Bronchial epithelial cell (primary cell): ENCODE data around the gene KLHL40. TPM values are rescaled to one million over a fixed set of nuclear protein-coding genes. Genes with fewer than 3 reads are reported as not detected.

Experiments
- DNase-seq: peaks from one replicate; pipeline ENCODE4 v3.0.0-alpha.2; 2010; ENCODE audit warnings: low read depth
- FAIRE-seq: peaks from 2 replicates; lab custom pipeline; 2011; peaks lifted over from hg19 to GRCh38; lab: Jason Lieb, UNC
- H3K27me3 ChIP-seq: 2 replicates; pipeline ENCODE4 v1.5.1; 2011; ENCODE audit warnings: low read length; ENCODE audit not compliant: control insufficient read depth, insufficient read depth
- H3K36me3 ChIP-seq: 2 replicates; pipeline ENCODE4 v1.5.1; 2011; ENCODE audit warnings: low read length; ENCODE audit not compliant: control insufficient read depth, insufficient read depth
- H3K4me3 ChIP-seq: 2 replicates; pipeline ENCODE4 v1.5.1; 2011; ENCODE audit warnings: mild to moderate bottlenecking, low read depth, low read length, control low read depth
- total RNA-seq: library from RNA; depleted of rRNA; stranded (reverse); fragments of >200 nt; gene quantifications from 2 replicates; pipeline ENCODE4 v1.2.1, GENCODE V29; 2014
- TF ChIP-seq, protein P1 (sequence below): IDR thresholded peaks from 2 replicates; pipeline ENCODE4 v1.5.1; 2011; ENCODE audit warnings: mild to moderate bottlenecking, moderate library complexity, low read length, control low read depth, inconsistent platforms; ENCODE audit not compliant: insufficient read depth, severe bottlenecking

Gene KLHL40
- total RNA-seq, 1 donor from 2014 or later, result not detected

DNA sequence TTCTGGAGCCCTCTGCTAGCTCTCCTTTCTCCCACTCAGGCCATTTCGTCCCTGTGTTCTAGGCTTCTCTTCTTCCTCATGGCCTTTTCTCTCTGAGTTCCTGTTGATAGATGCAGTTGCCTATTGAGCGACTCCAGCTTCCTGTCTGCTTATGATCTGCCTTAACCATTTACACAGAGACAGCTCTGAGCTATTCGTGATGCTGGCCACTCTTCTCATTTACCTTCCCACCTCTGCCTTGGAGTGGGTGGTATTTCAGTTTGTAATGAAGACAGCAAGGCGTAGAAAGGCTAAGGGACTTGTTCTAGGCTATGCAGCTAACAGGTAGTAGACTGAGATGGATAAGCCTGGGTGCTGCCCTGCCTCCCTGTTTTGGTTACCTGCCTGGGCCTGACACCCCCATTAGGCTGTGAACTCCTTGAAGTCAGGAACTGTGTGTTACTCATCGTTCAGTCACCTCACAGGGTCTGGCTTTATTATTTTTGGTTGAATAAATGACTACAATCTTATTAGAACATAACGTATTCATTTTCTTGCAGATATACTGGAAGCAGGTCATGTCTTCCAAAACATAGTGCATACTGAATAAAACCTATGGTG, 44.5 kb upstream of the KLHL40 start:
- H3K36me3 ChIP-seq, result peaks cover 24% of the 10 kb centered on the region
- peak; percentile 71 for DNase-seq

DNA sequence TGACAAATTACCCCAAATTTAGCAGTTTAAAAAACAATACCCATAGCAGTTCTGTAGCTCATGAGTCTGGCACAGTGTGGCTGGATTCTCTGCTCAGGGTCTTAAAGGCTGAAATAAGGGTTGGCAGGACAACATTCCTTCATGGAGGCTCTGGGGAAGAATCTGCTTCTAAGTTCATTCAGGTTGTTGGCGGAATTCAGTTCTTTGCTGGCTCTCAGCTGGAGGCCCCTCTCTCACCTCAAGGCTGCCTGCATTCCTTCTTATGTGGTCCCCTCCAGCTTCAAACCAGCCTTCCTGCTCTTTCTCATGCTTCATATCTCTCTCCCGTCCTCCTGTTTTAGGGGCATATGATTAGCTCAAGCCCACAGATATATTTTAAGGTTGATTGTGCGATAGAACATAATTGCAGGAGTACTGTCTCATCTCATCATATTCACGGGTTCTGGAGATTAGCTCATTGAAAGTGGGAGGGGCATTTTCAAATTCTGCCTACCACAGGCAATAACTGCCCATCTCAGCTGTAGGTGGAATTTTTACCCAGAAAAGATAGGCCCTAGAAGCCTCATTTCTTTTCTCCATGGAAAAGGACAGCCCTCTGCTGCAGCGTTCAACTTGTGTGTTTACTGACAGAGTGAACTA, 37.4 kb upstream of the KLHL40 start:
- TF ChIP-seq, protein P1, sequence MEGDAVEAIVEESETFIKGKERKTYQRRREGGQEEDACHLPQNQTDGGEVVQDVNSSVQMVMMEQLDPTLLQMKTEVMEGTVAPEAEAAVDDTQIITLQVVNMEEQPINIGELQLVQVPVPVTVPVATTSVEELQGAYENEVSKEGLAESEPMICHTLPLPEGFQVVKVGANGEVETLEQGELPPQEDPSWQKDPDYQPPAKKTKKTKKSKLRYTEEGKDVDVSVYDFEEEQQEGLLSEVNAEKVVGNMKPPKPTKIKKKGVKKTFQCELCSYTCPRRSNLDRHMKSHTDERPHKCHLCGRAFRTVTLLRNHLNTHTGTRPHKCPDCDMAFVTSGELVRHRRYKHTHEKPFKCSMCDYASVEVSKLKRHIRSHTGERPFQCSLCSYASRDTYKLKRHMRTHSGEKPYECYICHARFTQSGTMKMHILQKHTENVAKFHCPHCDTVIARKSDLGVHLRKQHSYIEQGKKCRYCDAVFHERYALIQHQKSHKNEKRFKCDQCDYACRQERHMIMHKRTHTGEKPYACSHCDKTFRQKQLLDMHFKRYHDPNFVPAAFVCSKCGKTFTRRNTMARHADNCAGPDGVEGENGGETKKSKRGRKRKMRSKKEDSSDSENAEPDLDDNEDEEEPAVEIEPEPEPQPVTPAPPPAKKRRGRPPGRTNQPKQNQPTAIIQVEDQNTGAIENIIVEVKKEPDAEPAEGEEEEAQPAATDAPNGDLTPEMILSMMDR, result no peak
- H3K27me3 ChIP-seq, result no peaks in the 10 kb centered on the region
- no peak overlapping the region for H3K4me3 ChIP-seq
- no peak for DNase-seq
- FAIRE-seq, result no peak
- peaks cover 13% of the 10 kb centered on the region for H3K36me3 ChIP-seq

More for the DNA sequence above, 44.5 kb upstream of the KLHL40 start:
- TF ChIP-seq, protein P1, result no peak
- FAIRE-seq, result no peak
- H3K4me3 ChIP-seq, result no peak overlapping the region
- no peaks in the 10 kb centered on the region for H3K27me3 ChIP-seq

DNA sequence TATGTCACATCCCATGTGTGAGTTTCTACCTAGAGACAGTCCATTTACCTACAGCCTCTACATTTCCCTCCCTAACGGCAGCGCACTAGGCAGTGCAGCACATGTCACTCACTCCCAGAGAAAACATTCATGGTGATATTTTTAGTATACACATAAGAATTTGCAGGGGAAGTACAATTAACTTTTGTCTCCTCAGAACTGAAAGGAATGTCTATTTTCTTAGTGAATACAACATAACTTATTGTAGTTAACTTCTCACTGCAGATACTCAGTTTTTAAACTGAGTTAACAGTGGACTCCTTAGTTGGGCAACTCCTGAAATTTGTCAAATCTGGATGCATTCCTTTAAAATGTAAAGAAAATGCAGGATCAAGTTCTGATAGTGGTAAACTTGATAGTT, 36.3 kb upstream of the KLHL40 start:
- H3K27me3 ChIP-seq, result no peaks in the 10 kb centered on the region
- peaks cover 9% of the 10 kb centered on the region for H3K36me3 ChIP-seq
- DNase-seq (no peak), FAIRE-seq (no peak)
- TF ChIP-seq, protein P1, result no peak
- H3K4me3 ChIP-seq, result no peak overlapping the region

DNA sequence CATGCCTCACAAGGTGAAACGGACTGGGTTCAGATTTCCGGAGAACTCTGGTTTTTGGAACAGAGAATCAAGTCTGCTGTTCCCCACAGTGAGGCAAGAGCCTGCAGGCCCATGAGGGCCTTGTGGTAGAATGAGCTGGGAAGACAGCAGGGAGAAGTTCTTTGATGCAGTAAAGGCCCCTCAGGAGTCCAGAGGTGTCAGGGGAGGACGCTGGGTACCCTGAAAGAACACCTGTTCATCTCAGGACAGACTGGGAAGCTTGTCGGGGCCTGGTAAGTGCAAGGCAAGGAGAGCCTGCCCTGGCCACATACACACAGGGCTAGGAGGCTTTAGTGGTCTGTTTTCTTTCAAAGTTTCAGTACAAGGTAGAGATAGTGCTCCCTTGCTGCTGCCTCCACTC, 35.6 kb upstream of the KLHL40 start:
- H3K4me3 ChIP-seq, result no peak overlapping the region
- TF ChIP-seq, protein P1, result no peak

DNA sequence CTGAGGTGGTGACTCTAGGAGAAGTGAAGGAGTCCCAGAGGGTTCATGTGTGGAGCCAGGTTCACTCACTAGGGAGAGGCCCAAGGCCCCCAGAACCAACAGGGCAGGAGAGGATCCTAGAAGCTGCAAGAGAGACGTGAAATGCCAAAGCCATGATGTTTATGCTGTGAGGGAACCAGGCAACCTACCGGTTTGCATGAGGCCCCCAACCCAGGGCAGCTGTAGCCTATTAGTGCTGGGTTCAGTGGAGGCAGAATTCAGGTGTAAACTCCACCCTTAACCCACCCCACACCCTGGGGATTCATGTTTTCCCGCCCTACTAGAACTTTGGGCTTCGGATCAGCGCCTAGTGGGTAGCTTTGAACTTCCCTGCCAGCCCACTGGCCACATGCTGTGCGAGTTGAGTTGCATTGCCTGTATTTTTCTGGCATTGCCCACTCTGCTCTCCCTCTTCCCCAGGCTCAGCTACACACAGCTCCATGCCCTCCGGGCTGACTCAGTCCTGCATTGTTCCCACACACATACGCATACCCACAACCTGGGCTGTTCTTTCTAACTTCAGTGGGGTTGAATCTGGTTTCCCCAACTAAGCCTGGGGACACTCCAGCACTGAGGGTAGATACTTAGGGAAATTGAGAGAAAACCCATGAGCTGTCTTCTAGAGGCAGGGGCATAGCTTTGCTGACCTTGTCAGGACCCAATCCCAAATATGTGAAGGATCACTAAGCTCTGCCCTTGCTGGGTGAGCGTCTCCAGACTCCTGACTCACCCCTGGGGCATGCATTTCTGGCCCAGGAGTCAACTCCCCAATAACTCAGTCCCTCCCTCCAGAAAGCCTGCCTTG, 33.9 kb upstream of the KLHL40 start:
- FAIRE-seq (peak; percentile 62), DNase-seq (peak; percentile 80)
- TF ChIP-seq, protein P1, result no peak
- H3K27me3 ChIP-seq, result no peaks in the 10 kb centered on the region
- no peak overlapping the region for H3K4me3 ChIP-seq
- H3K36me3 ChIP-seq, result peaks cover 3% of the 10 kb centered on the region

More for the DNA sequence above, 35.6 kb upstream of the KLHL40 start:
- no peak for FAIRE-seq
- peaks cover 7% of the 10 kb centered on the region for H3K36me3 ChIP-seq
- DNase-seq, result no peak
- no peaks in the 10 kb centered on the region for H3K27me3 ChIP-seq
